ENCODE measurements around the gene RTTN.

The RTTN gene

DNA sequence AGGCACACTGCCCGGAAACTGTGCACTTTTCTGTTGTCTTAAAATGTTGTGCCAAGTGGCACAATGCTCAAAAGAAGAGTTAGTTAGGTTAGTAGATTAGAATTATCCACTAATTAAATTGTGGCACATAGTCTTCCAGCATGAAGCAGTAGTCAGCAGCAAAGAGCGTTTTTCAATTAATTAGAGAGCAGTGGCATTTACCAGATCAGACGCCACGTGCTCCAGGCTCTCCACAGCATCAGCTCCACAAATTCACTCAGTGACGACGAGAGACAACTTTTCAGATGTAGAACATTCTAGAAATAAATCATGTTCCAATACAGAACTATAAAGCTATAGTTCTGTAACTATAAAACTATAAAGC is 16.4 kb upstream of the RTTN start:
- DNase-seq (ENCODE audit: extremely low read depth, low read depth) = no peak
- TF ChIP-seq CTCF (IDR thresholded peaks at IDR 0.05; ENCODE audit: low read depth, low read length, missing control alignments) = no peak
- no peak overlapping the region for H3K4me3 ChIP-seq (replicated peaks; ENCODE audit: low read depth, low read length)

- TF ChIP-seq CTCF (IDR thresholded peaks at IDR 0.05; ENCODE audit: low read depth, low read length, missing control alignments) = no peak
- DNase-seq (ENCODE audit: extremely low read depth, low read depth) = no peak
- H3K4me3 ChIP-seq (replicated peaks; ENCODE audit: low read depth, low read length) = no peak overlapping the region
Observed at GRCh38 chr18:70221156-70221914, 15.8 kb upstream of the RTTN start.

- H3K4me3 ChIP-seq (replicated peaks; ENCODE audit: low read depth, low read length) = no peak overlapping the region
- no peak for DNase-seq (ENCODE audit: extremely low read depth, low read depth)
- TF ChIP-seq CTCF (IDR thresholded peaks at IDR 0.05; ENCODE audit: low read depth, low read length, missing control alignments) = no peak
Observed at GRCh38 chr18:70220628-70221027, 15.1 kb upstream of the RTTN start.

DNA sequence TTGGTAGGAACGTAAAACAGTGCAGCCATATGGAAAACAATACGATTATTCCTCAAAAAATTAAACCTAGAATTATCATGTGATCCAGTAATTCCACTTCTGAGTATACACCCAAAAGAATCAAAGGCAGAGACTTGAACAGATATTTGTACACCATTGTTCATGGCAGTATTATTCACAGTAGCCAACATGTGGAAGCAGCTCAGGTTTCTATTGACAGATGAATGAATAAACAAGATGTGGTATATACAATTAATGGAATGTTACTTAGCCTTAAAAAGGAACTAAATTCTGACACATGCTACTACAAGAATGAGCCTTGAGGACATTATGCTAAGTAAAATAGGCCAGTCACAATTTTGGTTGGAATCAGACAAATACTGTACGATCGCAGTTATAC is 14.2 kb upstream of the RTTN start:
- TF ChIP-seq CTCF (IDR thresholded peaks at IDR 0.05; ENCODE audit: low read depth, low read length, missing control alignments) = no peak
- H3K4me3 ChIP-seq (replicated peaks; ENCODE audit: low read depth, low read length) = no peak overlapping the region
- DNase-seq (ENCODE audit: extremely low read depth, low read depth) = no peak

GRCh38 chr18:70216788-70217187 is 11.3 kb upstream of the RTTN start:
- TF ChIP-seq CTCF (IDR thresholded peaks at IDR 0.05; ENCODE audit: low read depth, low read length, missing control alignments) = no peak
- no peak for DNase-seq (ENCODE audit: extremely low read depth, low read depth)
- no peak overlapping the region for H3K4me3 ChIP-seq (replicated peaks; ENCODE audit: low read depth, low read length)

DNA sequence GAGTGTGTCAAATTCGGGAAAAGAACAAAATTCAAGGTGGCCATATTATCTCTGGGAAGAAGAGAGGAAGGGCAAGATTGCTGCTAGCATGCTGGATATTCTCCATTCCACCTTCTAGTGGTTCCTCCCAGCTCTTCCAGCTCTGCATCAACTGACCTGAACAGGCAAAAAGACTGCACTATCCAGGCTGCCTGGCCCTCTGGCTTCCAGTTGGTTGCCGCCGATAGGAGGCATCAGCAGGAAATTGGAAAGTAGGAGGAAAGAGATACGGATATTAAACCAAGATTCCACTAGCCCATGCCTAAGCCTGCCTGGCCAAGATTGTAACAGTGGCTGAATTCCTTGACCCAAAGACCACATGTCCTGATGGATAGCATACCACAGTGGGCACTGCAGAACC is 1.7 kb upstream of the RTTN start:
- H3K4me3 ChIP-seq (replicated peaks; ENCODE audit: low read depth, low read length) = no peak overlapping the region
- no peak for TF ChIP-seq CTCF (IDR thresholded peaks at IDR 0.05; ENCODE audit: low read depth, low read length, missing control alignments)
- DNase-seq (ENCODE audit: extremely low read depth, low read depth) = no peak

- no peak for TF ChIP-seq CTCF (IDR thresholded peaks at IDR 0.05; ENCODE audit: low read depth, low read length, missing control alignments)
- DNase-seq (ENCODE audit: extremely low read depth, low read depth) = no peak
- no peak overlapping the region for H3K4me3 ChIP-seq (replicated peaks; ENCODE audit: low read depth, low read length)
Observed at GRCh38 chr18:70200286-70200685, 5.2 kb downstream of the RTTN start.
